B cell (primary cell): ENCODE results near the gene ZBED4. TPM values are rescaled to one million over a fixed set of nuclear protein-coding genes. Genes with fewer than 3 reads are reported as not detected.

Source experiments
- ATAC-seq: fragments of 200-7000 bp; cut with Tn5 transposase; one replicate; pipeline ENCODE4 v1.10.0; 2021; ENCODE audit warnings: low read depth, mild to moderate bottlenecking, moderate number of reproducible peaks, moderate library complexity
- CTCF ChIA-PET: fragments of 350-600 bp; sonication (Branson Sonifier 250); formaldehyde crosslinking; loops from one replicate; lab custom pipeline; 2021; ENCODE audit warnings: antibody characterized with exemption, inconsistent platforms; lab: Charles Lee
- POLR2A ChIA-PET: fragments of 350-600 bp; sonication (Branson Sonifier 250); formaldehyde crosslinking; loops from one replicate; lab custom pipeline; 2021; ENCODE audit warnings: antibody characterized with exemption; lab: Charles Lee
- DNase-seq: peaks from one replicate; pipeline ENCODE4 v3.0.0; 2013
- H2AFZ ChIP-seq: 2 replicates; pipeline ENCODE4 v1.6.1; 2012; ENCODE audit warnings: mild to moderate bottlenecking, low read depth, low read length; ENCODE audit not compliant: insufficient read depth, poor library complexity, severe bottlenecking
- H3K27ac ChIP-seq, 2 donors: 1 replicate in 1 of 2; 2 replicates in 1 of 2; pipeline ENCODE4 v1.5.1; 2012 to 2013; ENCODE audit warnings: low read length in 2 of 2, mild to moderate bottlenecking in 2 of 2, moderate library complexity in 1 of 2
- H3K27me3 ChIP-seq, 4 experiments: fragments of 200-600 bp in 1 of 4; sonication (generic) in 1 of 4; replicated peaks in 1 of 4; 1 replicate in 2 of 4; 2 replicates in 2 of 4; pipeline versions ENCODE4 v1.6.1 to v1.7.0; 2013 to 2016; ENCODE audit warnings: low read length in 3 of 4, mild to moderate bottlenecking in 2 of 4, mixed read lengths in 1 of 4, moderate library complexity in 1 of 4; ENCODE audit not compliant: insufficient read depth in 4 of 4, control insufficient read depth in 3 of 4; ENCODE audit errors: control extremely low read depth in 1 of 4
- H3K36me3 ChIP-seq, 2 experiments: replicated peaks in 1 of 2; 1 replicate in 1 of 2; 2 replicates in 1 of 2; pipeline versions ENCODE4 v1.6.1 to v1.7.1; 2013; ENCODE audit warnings: low read length in 1 of 2; ENCODE audit not compliant: insufficient read depth in 2 of 2, control insufficient read depth in 1 of 2; ENCODE audit errors: control extremely low read depth in 1 of 2, extremely low read depth in 1 of 2
- H3K4me1 ChIP-seq, 2 donors: fragments of 200-600 bp in 1 of 2; sonication (generic) in 1 of 2; 1 replicate in 1 of 2; 2 replicates in 1 of 2; pipeline versions ENCODE4 v1.5.1 to v1.6.1; 2013 to 2017; ENCODE audit warnings: low read length in 2 of 2; ENCODE audit not compliant: control insufficient read depth in 2 of 2, insufficient read depth in 2 of 2
- H3K4me2 ChIP-seq: replicated peaks from 2 replicates; pipeline ENCODE3; 2012; ENCODE audit warnings: mild to moderate bottlenecking, low read depth, low read length; ENCODE audit not compliant: poor library complexity, severe bottlenecking
- H3K4me3 ChIP-seq, 5 experiments: fragments of 200-600 bp in 1 of 5; sonication (generic) in 1 of 5; 1 replicate in 3 of 5; 2 replicates in 2 of 5; pipeline versions ENCODE4 v1.5.1 to v1.7.0; 2011 to 2016; ENCODE audit warnings: low read length in 4 of 5, mild to moderate bottlenecking in 4 of 5, low read depth in 2 of 5, control low read depth in 1 of 5, moderate library complexity in 1 of 5; ENCODE audit not compliant: insufficient read depth in 1 of 5; ENCODE audit errors: control extremely low read depth in 1 of 5, extremely low read depth in 1 of 5
- H3K79me2 ChIP-seq: fragments of 200-600 bp; sonication (generic); one replicate; pipeline ENCODE4 v1.6.0; 2016; ENCODE audit warnings: low read length; ENCODE audit not compliant: control insufficient read depth, insufficient read depth
- H3K9ac ChIP-seq: fragments of 200-600 bp; sonication (generic); 2 replicates; pipeline ENCODE4 v1.6.1; 2017; ENCODE audit warnings: mild to moderate bottlenecking, low read length, moderate library complexity
- H3K9me3 ChIP-seq, 3 donors: one replicate each; pipeline versions ENCODE4 v1.6.1 to v1.7.1; 2013; ENCODE audit warnings: low read length in 2 of 3; ENCODE audit not compliant: control insufficient read depth in 2 of 3, insufficient read depth in 1 of 3; ENCODE audit errors: control extremely low read depth in 1 of 3
- H4K20me1 ChIP-seq: 2 replicates; pipeline ENCODE4 v1.6.0; 2012; ENCODE audit warnings: mild to moderate bottlenecking, low read length; ENCODE audit not compliant: insufficient read depth, control insufficient read depth, poor library complexity, severe bottlenecking
- H3K27ac Mint-ChIP-seq: one replicate; pipeline ENCODE4 v1.8.0; 2021; ENCODE audit warnings: mixed read lengths
- H3K27me3 Mint-ChIP-seq: one replicate; pipeline ENCODE4 v1.8.0; 2021; ENCODE audit warnings: mixed read lengths
- H3K4me1 Mint-ChIP-seq: one replicate; pipeline ENCODE4 v1.8.0; 2021; ENCODE audit warnings: mixed read lengths
- H3K4me3 Mint-ChIP-seq: one replicate; pipeline ENCODE4 v1.8.0; 2021; ENCODE audit warnings: mixed read lengths
- H3K9me3 Mint-ChIP-seq: one replicate; pipeline ENCODE4 v1.8.0; 2022; ENCODE audit warnings: mixed read lengths; ENCODE audit not compliant: insufficient read depth
- CTCF ChIP-seq: fragments of 200-600 bp; IDR thresholded peaks from one replicate; pipeline ENCODE4 v1.8.0; 2022; ENCODE audit warnings: antibody characterized with exemption, mild to moderate bottlenecking
- EZH2 ChIP-seq: IDR thresholded peaks from 2 replicates; pipeline ENCODE4 v1.6.1; 2012; ENCODE audit warnings: borderline replicate concordance, low read depth, mild to moderate bottlenecking, moderate library complexity, low read length; ENCODE audit not compliant: insufficient read depth, poor library complexity, severe bottlenecking
- WGBS: methylation state at CpG from one replicate; pipeline ENCODE4 v1.1.5; 2013; ENCODE audit warnings: missing lambda C conversion rate; ENCODE audit not compliant: insufficient coverage; 5-methylcytosine and 5-hydroxymethylcytosine counted together
- intact Hi-C: fragments of 100-400 bp; cut with micrococcal nuclease; formaldehyde crosslinking; loops from one replicate; pipeline ENCODE4 v1.10.0; 2022
- polyA plus RNA-seq: library from polyadenylated mRNA; depleted of rRNA; stranded (reverse); fragments of >200 nt; gene quantifications from 2 replicates; pipeline ENCODE4 v1.2.3, GENCODE V29; 2012
- total RNA-seq, 2 donors: library from RNA; stranded (reverse); fragments of 120-200 nt in 1 of 2; gene quantifications; 1 replicate in 1 of 2; 2 replicates in 1 of 2; pipeline versions ENCODE4 v1.2.3 to v1.2.4, GENCODE V29; 2013 to 2022

ZBED4 gene
- total and polyA plus RNA-seq, 2 donors (not counting 1 experiment from before 2014, with no cell fraction given): 5.9 to 14.6 TPM

GRCh38 chr22:49913446-49913845, 59.8 kb downstream of the ZBED4 start:
- intact Hi-C loops: no loop called here
- no peaks in the 10 kb centered on the region for H3K9me3 ChIP-seq
- TF ChIP-seq EZH2: no peak
- no peak for TF ChIP-seq CTCF
- peaks cover 57% of the 10 kb centered on the region for H3K79me2 ChIP-seq
- no peaks in the 10 kb centered on the region for H3K27me3 ChIP-seq
- Mint-ChIP-seq H3K4me3 (no peak overlapping the region), H3K27ac (no peak overlapping the region), H3K9me3 (no peaks in the 10 kb centered on the region), H3K27me3 (no peaks in the 10 kb centered on the region), H3K4me1 (peaks cover 7% of the 10 kb centered on the region)
- no peak overlapping the region for H3K4me3 ChIP-seq
- H3K27ac ChIP-seq: no peak overlapping the region
- no peak overlapping the region for H3K9ac ChIP-seq
- WGBS: 98% methylated on average over 14 of the region's 14 CpGs
- H3K4me2 ChIP-seq: no peak overlapping the region
- H3K36me3 ChIP-seq: peaks cover 0 to 30% of the 10 kb centered on the region in 2 experiments
- peaks cover 26% of the 10 kb centered on the region for H4K20me1 ChIP-seq
- peaks cover 11 to 12% of the 10 kb centered on the region in 2 donors for H3K4me1 ChIP-seq
- DNase-seq (no peak), ATAC-seq (no peak)
- ChIA-PET CTCF (no interaction called here), POLR2A (no interaction called here)
- H2AFZ ChIP-seq: no peak overlapping the region

GRCh38 chr22:49914256-49914655, 60.6 kb downstream of the ZBED4 start:
- H3K4me3 Mint-ChIP-seq: no peak overlapping the region
- ChIA-PET CTCF (interaction anchor here (1.0 kb wide), 1 partner anchor 116 kb away, joined by 4 read pairs; no protein-coding TSS in a partner anchor), POLR2A (interaction anchor here (1.0 kb wide), 1 partner anchor 88 kb away, joined by 3 read pairs; no protein-coding TSS in a partner anchor)
- DNase-seq (no peak), ATAC-seq (no peak)
- TF ChIP-seq CTCF (no peak), EZH2 (no peak)
- intact Hi-C loops: no loop called here
- no peaks in the 10 kb centered on the region for H3K27me3 Mint-ChIP-seq
- peaks cover 7% of the 10 kb centered on the region for H3K4me1 Mint-ChIP-seq
- no peak overlapping the region for H3K27ac Mint-ChIP-seq
- no peaks in the 10 kb centered on the region for H3K27me3 ChIP-seq
- no peak overlapping the region for H3K4me3 ChIP-seq
- peaks cover 55% of the 10 kb centered on the region for H3K79me2 ChIP-seq
- H3K9ac ChIP-seq: no peak overlapping the region
- H3K27ac ChIP-seq: no peak overlapping the region
- H3K4me2 ChIP-seq: no peak overlapping the region
- 95% methylated on average over 8 of the region's 12 CpGs for WGBS
- peaks cover 0 to 27% of the 10 kb centered on the region in 2 experiments for H3K36me3 ChIP-seq
- peaks cover 16 to 18% of the 10 kb centered on the region in 2 donors for H3K4me1 ChIP-seq
- H4K20me1 ChIP-seq: peaks cover 31% of the 10 kb centered on the region
- H3K9me3 ChIP-seq: no peaks in the 10 kb centered on the region
- no peak overlapping the region for H2AFZ ChIP-seq
- no peaks in the 10 kb centered on the region for H3K9me3 Mint-ChIP-seq
